HG03060 (cell line): ENCODE measurements around the gene ATP8B4.

Source experiments
- ATAC-seq: cut with Tn5 transposase; IDR thresholded peaks from one replicate; pipeline ENCODE4 v1.9.1; 2021; ENCODE audit warnings: low read depth, moderate number of reproducible peaks; ENCODE audit not compliant: unreplicated experiment

ATP8B4 gene

GRCh38 chr15:49830391-49830790 lies 288.6 kb downstream of the ATP8B4 start:
- no peak for ATAC-seq

- no peak for ATAC-seq
These were observed 291.7 kb downstream of the ATP8B4 start for GRCh38 chr15:49827311-49827710.

GRCh38 chr15:49826640-49827234 lies 292.3 kb downstream of the ATP8B4 start:
- no peak for ATAC-seq

GRCh38 chr15:49824775-49825099 lies 294.3 kb downstream of the ATP8B4 start:
- no peak for ATAC-seq

DNA sequence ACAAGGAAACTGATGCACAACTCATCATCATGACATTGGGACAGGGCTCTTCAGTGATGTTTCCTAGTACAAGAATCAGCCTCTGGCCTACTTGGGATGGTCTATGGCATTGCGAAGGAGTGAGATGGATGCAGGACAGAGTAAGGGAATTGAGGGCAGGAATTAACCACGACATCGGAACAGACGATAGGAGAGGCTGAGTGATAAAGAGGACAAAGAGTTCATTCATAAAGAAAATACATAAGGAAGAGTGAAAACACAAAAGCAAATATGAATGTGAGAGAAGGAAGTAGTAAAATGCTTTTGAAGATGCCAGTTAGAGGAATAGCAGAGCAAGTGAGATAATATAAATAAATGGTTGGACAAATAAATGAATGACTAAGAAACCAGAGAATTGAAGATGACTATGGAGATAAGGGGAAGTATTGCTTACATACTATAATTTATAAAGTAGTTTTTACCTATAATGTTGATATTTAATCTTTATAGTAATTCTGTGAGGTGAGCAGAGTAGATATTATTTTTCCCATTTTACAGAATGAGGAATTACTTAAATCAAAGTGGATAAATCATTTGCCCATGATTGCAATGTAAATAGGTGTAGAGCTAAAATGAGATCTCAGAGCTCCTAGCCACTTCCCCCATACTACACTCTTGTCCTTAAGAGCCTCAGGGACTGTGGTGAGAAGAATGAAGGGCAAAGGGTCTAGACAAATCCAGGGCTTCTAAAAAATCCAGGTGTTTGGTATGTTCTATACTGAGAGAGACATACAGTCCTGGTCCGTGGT lies 294.9 kb downstream of the ATP8B4 start:
- no peak for ATAC-seq

DNA sequence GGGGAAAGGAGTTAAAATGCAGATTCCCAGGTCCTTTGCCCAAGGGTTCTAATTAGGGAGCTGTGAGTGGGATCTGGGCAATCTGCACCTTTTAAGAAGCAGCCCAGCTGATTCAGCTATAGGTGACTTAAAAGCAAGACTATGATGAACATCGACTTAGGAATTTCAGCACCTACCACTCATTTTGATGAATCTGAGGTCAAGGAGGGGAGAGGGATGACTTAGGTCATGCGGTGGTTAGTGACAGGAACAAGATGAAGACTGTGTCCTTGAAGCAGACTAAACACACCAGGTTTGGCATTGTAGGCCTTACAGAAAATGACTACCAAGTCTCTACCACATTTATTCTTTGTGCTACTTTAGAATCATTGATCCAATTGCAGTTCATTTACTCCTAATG lies 301.9 kb downstream of the ATP8B4 start:
- no peak for ATAC-seq

- ATAC-seq: no peak
These were observed 303.1 kb downstream of the ATP8B4 start for GRCh38 chr15:49815950-49816349.

- ATAC-seq: no peak
These were observed 303.5 kb downstream of the ATP8B4 start for GRCh38 chr15:49815526-49815925.

GRCh38 chr15:49814709-49815108 lies 304.3 kb downstream of the ATP8B4 start:
- ATAC-seq: no peak

- ATAC-seq: no peak
These were observed 305.4 kb downstream of the ATP8B4 start for GRCh38 chr15:49813625-49814024.

DNA sequence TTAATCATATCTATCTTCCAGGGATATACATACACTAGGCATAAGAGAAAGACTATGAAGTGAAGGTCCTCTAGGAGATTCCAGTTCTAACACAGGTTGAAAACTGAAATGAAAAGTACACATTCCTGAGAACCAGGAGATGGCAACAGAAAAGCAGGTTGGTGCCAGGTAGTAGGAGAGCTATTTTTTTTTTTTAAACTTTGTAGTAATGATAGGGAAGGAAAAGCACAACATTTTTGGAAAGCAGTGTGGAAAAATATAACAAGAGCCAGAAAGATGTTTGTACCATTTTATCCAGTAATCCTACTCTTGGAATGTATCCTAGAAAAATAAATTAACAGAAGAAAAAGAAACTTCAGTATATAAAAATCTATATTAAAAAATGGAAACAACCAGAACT lies 308.3 kb downstream of the ATP8B4 start:
- no peak for ATAC-seq

- no peak for ATAC-seq
These were observed 309.0 kb downstream of the ATP8B4 start for GRCh38 chr15:49809894-49810609.

DNA sequence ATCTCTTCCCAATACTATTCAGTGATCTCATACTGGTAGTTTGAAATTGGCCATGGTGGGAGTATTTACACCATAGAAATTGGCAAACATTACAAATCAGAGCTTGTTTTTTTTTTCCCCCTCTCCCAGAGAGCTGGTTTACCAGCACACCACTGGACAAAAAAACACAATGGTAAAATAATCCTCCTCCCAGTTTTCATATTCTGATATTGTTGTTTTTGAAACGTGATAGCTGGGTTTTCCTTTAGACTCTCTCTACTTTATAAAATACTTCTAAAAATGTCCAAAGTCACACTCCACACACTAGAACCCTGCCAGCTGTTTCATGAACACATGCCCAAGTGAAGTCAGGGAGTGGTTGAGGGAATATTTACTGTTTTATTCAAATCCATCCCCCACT lies 310.7 kb downstream of the ATP8B4 start:
- no peak for ATAC-seq
